ENCODE results near the gene SLC40A1.

SLC40A1 gene

DNA sequence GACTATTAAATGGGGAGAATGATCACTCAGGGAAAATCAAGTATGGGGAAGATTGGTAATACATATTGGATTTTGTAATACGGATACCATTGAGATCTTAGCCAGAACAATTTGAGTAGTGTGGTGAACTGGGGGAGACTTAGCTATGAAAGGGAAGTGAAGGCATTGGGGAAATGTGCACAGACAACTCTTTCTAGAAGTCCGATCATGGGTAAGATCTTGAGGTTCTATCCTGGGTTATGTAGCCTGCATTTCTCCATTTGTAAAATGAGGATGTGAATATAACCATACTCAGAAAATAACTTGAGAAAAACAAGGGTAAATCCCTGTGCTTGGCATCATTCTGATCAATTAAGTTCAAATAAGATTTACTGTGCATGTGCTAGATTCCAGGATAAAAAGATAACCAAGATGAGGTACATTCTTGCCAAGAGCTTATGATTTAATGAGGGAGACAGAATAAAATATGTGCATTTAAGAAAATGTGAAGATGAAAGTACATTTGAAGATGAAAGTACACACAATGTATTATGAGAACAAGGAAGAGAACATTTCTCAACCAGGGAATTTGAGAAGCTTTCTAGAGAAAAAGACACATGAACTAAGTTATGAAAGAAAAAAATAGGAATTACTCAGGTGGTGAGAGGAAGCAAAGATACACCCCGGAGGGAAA, 49.5 kb downstream of the SLC40A1 start:
- FAIRE-seq (no peak), DNase-seq (ENCODE audit: insufficient read length) (no peak)
- no peak for TF ChIP-seq POLR2A (IDR thresholded peaks at IDR 0.05; ENCODE audit: low read depth, low read length)
- no peak for TF ChIP-seq POLR2AphosphoS5 (IDR thresholded peaks at IDR 0.05; ENCODE audit: low read depth, low read length)
- no peak for TF ChIP-seq TAF1 (IDR thresholded peaks at IDR 0.05; ENCODE audit: borderline replicate concordance, low read depth, low read length)

DNA sequence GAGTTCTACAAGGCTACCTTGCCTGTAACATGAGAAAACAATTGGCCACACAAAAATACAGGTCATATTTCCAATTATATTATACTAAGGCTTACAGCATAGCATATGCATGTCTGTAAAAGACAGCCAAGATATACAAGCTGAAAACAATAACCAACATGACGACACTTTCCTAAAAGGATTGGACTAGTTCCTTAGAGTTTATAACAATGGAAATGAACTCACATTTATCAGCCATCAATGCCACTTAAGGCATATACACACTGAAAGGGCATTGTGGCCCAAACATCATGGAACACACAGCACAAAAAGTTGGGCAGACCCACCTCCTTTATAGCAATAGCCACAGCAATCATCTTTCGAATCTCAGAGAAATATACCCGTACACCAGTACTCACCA, 52.0 kb downstream of the SLC40A1 start:
- FAIRE-seq: no peak
- TF ChIP-seq TAF1 (IDR thresholded peaks at IDR 0.05; ENCODE audit: borderline replicate concordance, low read depth, low read length): no peak
- TF ChIP-seq POLR2AphosphoS5 (IDR thresholded peaks at IDR 0.05; ENCODE audit: low read depth, low read length): no peak
- no peak for TF ChIP-seq POLR2A (IDR thresholded peaks at IDR 0.05; ENCODE audit: low read depth, low read length)
- no peak for DNase-seq (ENCODE audit: insufficient read length)

DNA sequence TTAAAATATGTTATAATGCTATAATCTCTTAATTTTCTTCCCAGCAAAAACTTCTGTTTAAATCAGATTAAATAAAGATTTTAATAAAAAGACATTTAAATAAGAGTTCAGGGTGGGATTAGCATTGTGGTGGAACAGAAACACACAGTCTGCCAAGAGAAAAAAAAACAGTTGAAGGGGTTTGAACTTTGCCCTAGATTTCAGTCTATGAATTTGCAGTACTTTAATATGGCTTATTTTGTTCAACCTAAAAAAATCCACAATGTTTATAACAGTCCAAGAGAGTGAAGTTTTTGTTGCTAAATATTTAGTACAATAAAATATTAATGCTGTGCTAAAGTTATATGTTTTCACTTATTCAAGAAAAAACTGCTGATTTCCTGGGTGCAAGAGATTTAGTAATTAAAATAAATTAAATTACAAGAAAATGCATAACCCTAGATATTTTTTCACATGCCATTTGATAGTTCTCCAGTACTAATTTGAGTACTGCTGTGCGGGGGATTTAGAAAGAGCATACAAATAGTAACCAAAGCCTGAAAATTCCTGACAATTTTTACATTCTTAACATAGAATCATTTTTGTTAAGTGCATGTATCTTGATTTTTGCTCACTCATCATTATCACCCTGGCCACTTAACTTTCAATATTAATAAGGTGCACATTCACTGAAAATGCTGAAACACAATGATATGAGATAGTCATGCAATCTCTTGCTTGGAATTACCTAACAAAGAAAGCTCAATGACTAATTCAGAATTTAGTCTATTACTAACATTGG, 52.6 kb downstream of the SLC40A1 start:
- no peak for TF ChIP-seq TAF1 (IDR thresholded peaks at IDR 0.05; ENCODE audit: borderline replicate concordance, low read depth, low read length)
- FAIRE-seq: no peak
- DNase-seq (ENCODE audit: insufficient read length): no peak

DNA sequence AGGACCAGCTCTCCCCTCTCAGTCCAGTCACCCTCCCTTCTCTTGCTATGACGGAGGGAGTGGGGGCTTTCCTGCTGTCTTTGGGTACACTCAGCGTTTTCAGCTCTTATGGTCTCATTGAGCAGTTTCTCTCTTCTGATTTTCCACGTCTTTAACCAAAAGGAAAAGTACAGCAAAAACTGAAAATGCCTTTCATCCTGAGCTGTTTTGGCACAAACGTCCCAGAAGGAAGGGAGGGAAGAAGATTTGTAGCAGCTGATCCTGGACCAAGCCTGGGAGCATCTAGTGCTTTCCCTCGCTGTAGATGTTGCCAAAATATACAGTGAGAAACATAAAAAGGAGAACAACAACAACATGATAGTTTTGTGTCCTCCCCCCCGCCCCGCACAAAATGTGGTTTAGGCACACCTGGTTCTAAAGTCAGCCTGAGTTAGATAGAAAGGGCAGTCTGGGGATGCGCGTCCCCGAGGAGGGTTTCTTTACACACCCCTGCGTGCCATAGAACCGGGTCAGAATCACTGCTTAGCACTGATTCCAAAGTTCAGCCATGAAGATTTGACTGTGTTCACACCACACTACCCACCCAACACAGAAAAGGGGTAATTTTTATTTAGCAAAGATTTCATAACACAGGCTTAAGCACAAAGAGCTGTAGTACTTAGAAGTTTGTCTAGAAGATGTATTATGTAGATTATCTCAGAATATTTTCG, 53.4 kb downstream of the SLC40A1 start:
- DNase-seq (ENCODE audit: insufficient read length) (no peak), FAIRE-seq (no peak)
- TF ChIP-seq POLR2AphosphoS5 (IDR thresholded peaks at IDR 0.05; ENCODE audit: low read depth, low read length) (no peak), POLR2A (IDR thresholded peaks at IDR 0.05; ENCODE audit: low read depth, low read length) (no peak), TAF1 (IDR thresholded peaks at IDR 0.05; ENCODE audit: borderline replicate concordance, low read depth, low read length) (no peak)

DNA sequence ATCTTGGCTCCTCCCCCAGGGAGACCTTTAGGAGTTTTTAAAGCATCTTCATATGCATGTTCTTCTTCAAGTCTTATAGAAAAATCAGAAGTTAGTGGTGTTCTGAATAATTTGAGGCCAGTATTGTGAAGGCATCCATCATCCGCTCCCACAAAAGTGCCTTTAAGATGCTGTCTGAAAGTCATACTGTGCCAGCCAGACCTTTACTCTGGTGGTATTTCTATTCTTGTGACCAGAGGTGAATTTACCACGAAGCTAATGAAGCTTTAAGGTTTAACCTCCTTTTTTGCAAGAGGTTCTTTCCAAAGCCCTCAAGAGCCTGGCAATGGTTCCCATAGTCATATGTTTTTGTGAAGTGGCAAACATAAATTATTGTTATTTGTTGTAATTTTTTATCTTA, 54.3 kb downstream of the SLC40A1 start:
- TF ChIP-seq POLR2A (IDR thresholded peaks at IDR 0.05; ENCODE audit: low read depth, low read length) (no peak), TAF1 (IDR thresholded peaks at IDR 0.05; ENCODE audit: borderline replicate concordance, low read depth, low read length) (no peak), POLR2AphosphoS5 (IDR thresholded peaks at IDR 0.05; ENCODE audit: low read depth, low read length) (no peak)
- FAIRE-seq (no peak), DNase-seq (ENCODE audit: insufficient read length) (no peak)

DNA sequence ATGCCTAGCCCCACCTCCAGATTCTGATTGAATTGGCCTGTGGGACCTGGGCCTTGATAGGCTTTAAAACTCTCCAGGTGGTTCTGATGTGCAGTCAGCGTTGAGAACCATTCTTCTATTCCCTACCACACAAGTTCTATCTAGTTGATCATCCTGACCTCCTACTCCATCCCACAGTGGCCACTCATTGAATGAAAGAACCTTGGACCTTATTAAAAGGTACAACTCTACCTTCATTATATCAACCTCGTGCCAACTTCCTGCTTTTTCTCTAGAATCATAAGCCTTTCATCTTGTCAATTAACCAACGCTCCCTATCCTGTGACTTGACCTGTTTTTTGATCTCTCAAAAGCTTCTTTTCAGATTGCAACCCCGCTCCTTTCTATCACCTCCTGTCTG, 55.8 kb downstream of the SLC40A1 start:
- FAIRE-seq (no peak), DNase-seq (ENCODE audit: insufficient read length) (no peak)
- TF ChIP-seq POLR2A (IDR thresholded peaks at IDR 0.05; ENCODE audit: low read depth, low read length) (no peak), POLR2AphosphoS5 (IDR thresholded peaks at IDR 0.05; ENCODE audit: low read depth, low read length) (no peak), TAF1 (IDR thresholded peaks at IDR 0.05; ENCODE audit: borderline replicate concordance, low read depth, low read length) (no peak)

DNA sequence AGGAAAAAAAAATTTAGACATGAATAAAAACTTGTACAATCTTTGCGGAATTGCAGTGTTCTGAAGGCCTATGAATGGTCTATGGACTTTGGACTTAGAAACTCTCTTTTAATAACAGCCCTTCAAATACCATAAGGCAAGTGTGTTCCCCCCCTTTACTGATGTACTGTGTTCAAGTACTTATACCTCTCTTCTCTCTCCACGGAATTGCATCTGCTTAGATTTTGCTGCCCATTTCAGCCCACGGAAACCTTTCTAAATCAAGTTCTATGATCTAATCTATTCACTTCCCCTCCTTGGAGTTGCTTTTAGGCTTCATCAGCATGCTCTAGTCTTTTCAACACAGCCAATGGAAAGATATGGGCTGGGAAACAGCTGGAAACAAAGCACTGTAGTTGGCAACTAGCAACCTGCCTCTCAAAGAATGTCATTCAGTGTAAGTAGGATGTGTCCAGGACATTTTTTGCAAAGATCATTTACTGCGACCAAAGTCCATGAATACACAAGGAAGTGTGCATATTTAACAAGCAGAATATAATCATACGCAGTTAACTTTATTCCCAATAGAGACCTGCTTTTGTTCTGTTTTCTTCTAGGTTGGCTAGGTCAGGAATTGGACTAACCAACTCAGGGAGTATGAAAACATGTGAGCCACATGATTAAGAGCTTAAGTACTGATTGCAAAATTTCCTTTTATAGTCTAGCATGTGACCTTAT, 58.0 kb downstream of the SLC40A1 start:
- no peak for TF ChIP-seq POLR2AphosphoS5 (IDR thresholded peaks at IDR 0.05; ENCODE audit: low read depth, low read length)
- no peak for TF ChIP-seq POLR2A (IDR thresholded peaks at IDR 0.05; ENCODE audit: low read depth, low read length)
- no peak for TF ChIP-seq TAF1 (IDR thresholded peaks at IDR 0.05; ENCODE audit: borderline replicate concordance, low read depth, low read length)
- DNase-seq (ENCODE audit: insufficient read length) (no peak), FAIRE-seq (no peak)

DNA sequence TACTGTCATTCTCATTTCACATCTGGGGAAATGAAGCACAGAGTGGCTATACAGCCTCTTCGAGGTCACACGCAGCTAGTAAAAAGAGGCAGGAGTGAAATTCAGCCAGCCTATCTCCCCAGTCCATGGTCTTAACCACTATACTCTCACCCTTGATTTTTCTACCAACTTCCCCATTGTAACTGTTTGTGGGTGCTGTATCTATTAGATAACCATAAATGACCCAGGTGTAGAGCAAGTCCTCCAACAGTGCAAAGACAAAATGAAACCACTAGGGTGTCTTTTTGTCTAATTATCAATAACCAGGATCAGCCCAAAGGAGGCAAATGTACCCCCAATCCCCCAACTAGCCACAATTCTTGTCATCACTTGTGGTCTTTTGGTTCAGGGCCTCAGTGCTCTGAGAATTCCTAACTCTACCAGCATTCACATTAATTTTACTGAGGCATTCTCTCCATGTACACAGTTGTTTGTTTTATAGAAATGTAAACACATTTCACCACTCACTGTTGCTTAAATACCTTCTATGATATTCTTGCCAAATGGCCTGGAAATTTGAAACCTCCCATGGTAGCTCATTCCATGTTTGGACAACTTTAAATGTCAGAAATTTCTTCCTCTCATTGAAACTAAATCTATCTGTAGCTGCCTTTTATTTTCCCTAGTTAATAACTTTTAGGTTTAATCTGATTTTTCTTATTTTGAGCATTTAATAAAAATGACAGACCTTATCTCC, 58.7 kb downstream of the SLC40A1 start:
- no peak for FAIRE-seq
- DNase-seq (ENCODE audit: insufficient read length): no peak
- TF ChIP-seq POLR2AphosphoS5 (IDR thresholded peaks at IDR 0.05; ENCODE audit: low read depth, low read length) (no peak), TAF1 (IDR thresholded peaks at IDR 0.05; ENCODE audit: borderline replicate concordance, low read depth, low read length) (no peak), POLR2A (IDR thresholded peaks at IDR 0.05; ENCODE audit: low read depth, low read length) (no peak)

DNA sequence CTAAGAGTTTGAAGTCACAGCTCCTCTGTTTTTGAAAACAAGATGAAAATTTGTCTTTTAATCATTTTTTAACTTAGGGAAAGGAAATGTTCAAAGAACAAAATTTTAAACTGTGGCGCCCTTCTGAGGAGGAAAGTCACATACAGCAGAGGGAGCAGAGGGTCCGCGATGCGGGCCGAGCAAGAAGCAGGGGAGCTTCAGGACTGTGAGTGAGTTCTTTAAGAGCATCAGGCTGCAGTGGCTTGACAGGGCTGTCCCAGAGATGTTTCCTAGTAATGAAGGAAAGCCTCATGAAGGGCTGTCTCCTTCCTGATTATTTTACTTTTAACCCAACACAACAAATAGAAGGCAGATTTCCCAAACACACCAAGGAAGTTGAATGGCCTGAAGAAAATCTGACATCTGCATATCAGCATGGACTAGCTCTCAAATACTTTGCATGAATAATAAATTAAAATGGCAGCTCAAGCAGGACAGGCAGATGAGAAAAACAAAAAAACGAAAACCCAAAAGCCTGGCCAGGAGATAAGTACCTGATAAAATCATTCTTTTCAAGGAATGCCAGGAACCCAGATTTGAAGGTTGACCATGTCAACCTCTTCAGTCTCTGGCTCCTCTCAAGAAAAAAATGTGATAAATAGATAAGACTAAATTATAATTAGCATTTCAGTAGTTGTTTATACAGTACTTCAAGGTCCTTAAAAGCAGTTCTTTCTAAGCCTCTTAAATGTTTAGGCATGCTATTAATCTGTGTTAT, 60.8 kb downstream of the SLC40A1 start:
- no peak for FAIRE-seq
- no peak for TF ChIP-seq POLR2AphosphoS5 (IDR thresholded peaks at IDR 0.05; ENCODE audit: low read depth, low read length)
- no peak for TF ChIP-seq POLR2A (IDR thresholded peaks at IDR 0.05; ENCODE audit: low read depth, low read length)
- TF ChIP-seq TAF1 (IDR thresholded peaks at IDR 0.05; ENCODE audit: borderline replicate concordance, low read depth, low read length): no peak
- no peak for DNase-seq (ENCODE audit: insufficient read length)

DNA sequence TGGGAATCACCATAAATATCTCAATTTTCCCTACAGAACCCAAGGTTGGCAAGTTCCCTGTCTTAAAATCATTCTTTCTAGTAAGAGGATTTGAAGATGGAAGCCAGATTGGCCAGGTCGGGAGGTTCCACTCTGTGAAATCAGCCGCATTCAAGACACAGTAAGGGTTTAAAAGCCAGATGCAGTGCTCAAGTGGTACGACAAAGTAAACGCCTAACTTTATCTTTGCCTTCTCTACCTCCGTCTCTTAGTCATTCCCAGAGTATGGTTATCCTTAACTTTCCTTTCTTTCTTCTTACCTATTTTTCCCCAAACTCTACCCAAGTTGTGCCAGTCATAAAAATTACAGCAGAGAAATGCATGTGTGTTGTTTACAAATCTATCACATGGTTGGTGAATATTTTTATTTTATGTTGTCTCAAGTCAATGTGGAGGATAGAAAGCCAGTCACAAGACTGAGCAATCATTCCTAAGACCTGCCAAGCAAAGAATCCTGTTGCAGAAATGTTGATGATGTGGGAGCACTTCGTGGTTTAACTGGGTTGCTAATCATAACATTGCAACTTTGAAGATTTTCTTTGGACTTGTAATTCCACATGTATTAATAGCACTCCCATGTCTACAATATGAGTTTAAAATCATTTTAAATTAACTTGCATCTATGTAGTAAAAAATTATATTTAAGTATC, 62.6 kb downstream of the SLC40A1 start:
- no peak for TF ChIP-seq TAF1 (IDR thresholded peaks at IDR 0.05; ENCODE audit: borderline replicate concordance, low read depth, low read length)
- no peak for TF ChIP-seq POLR2AphosphoS5 (IDR thresholded peaks at IDR 0.05; ENCODE audit: low read depth, low read length)
- no peak for TF ChIP-seq POLR2A (IDR thresholded peaks at IDR 0.05; ENCODE audit: low read depth, low read length)
- DNase-seq (ENCODE audit: insufficient read length) (no peak), FAIRE-seq (no peak)
